Activated CD8-positive, alpha-beta memory T cell treated with anti-CD3 and anti-CD28 coated beads, Interleukin-2, amount 50 U/mL, for 48 hours (primary cell): ENCODE results near the gene PIP5K1B.
"Not testable (repeated sequence)": the region's sequence is repeated elsewhere in the genome, so short reads cannot be mapped to it uniquely, and the experiment has no call there.

ENCODE experiments used
- DNase-seq: peaks from one replicate; pipeline ENCODE4 v3.0.0-alpha.2; 2020

The PIP5K1B gene

GRCh38 chr9:68969538-68969937, 264.5 kb downstream of the PIP5K1B start:
- no peak for DNase-seq

DNA sequence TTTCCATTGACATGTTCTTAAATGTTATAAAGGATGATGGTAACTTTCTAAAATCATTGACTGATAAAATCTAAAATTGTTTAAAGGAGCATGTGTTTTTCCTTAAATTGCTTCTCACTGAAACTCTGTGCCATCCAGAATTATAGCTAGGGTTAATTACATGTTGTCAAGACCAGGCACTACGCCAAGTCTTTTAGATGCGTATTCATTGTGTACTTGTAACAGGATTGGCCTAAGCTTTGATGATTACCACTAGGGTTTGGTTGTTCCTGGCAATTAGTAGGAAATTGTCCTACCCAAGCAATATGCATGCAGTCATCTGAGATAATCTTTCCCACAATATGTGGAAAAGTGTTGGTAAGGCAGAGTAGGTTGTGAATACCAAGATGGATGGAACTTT, 265.1 kb downstream of the PIP5K1B start:
- DNase-seq = no peak

DNA sequence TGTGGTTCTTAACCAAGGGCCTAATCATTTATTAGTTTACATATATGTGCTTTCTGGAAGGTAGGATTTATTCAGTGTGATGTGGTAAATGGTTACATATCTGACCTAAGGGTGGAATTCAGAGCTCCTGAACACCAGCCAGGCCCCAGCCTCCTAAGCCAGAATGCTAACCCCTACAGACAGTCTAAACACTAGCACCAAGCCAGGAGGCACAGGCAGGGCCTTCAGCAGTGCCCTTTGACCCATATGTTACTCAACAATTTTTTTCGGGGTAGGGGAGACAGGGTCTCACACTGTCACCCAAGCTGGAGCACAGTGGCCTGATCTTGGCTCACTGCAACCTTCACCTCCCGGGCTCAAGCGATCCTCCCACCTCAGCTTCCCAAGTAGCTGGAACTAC, 268.6 kb downstream of the PIP5K1B start:
- DNase-seq = no peak

- no peak for DNase-seq
Observed at GRCh38 chr9:68974431-68974830, 269.4 kb downstream of the PIP5K1B start.

- no peak for DNase-seq
Observed at GRCh38 chr9:68974901-68975300, 269.9 kb downstream of the PIP5K1B start.

GRCh38 chr9:68975365-68976043, 270.5 kb downstream of the PIP5K1B start:
- no peak for DNase-seq

DNA sequence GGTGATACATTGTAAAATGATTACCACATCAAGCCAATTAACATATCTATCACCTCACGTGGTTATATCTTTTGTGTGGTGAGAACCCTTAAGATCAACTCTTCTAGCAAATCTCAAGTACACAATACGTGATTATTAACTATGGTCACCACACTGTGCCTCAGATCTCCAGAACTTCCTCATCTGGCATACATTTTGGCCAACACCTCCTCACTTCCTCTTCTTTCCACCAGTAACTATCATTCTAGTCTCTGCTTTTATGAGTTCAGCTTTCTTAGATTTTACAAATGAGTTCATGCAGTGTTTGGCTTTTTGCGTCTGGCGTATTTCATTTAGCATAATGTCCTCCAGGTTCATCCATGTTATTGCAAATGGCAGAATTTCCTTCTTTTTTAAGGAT, 273.0 kb downstream of the PIP5K1B start:
- DNase-seq = no peak

- DNase-seq = no peak
Observed at GRCh38 chr9:68978501-68978900, 273.5 kb downstream of the PIP5K1B start.

DNA sequence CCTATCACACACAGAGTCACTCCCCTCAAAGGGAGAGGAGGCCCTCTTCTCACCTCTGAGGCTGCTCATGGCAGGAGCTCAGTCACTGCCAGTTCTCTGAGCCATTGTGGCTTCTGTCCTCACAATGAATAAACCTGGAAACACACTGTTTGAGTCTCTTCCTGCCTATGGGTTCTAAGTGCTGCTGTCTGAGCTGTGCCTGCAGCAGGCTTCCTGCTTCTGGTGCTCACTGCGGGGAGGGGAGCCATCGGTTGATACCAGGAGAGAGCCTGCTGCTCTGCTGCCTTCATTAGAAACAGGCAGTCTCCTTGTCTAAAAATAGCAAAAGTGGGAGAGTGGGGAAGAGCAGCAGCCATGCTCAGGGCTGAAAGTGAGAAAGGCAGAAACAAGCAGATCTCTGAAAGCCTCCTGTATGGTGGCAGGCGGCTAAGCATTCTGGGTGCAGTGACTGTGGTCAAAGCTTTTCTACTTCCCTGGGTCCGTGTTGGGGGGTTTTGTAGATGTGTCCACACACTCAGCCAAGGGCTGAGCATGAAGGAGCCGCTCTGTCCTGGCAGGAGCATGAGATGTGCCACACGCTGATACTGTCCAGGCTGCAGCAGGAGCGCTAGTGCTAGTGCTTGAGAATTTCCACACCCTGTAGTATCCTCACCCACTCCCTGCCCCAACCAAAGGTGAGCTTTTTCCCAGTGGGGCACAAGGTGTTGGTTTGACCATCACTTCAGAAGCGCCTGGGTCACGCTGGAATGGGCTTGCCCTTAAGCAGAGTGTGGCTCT, 274.7 kb downstream of the PIP5K1B start:
- DNase-seq = peak; percentile 65

DNA sequence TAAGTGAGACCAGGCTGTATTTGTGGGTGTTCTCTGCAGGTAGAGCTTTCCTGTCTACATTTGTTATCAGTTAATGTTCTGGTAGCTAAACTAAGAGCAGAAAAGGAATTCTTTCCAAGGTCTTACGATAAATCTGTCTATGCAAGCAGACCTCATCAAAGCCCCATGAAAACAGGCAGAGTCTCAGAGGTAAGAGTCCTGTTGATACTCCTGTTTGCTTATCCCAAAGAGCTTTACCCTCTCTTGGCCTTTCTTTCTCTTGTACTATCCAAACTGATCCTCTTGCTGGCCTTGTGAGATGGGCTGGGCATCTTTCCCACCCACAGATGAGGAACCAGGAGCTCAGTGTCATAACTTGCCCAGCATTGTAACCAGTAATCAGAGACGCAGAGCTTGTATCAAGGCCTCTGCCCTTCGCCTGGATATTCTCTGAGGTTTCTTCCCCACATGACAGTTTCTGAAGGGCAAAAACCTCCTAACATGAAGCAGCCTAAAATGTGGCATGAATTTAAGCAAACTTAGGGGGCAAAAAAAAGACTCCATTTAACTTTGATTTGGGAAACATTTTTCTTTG, 275.4 kb downstream of the PIP5K1B start:
- DNase-seq = no peak

GRCh38 chr9:68981789-68982188, 276.7 kb downstream of the PIP5K1B start:
- DNase-seq = no peak

DNA sequence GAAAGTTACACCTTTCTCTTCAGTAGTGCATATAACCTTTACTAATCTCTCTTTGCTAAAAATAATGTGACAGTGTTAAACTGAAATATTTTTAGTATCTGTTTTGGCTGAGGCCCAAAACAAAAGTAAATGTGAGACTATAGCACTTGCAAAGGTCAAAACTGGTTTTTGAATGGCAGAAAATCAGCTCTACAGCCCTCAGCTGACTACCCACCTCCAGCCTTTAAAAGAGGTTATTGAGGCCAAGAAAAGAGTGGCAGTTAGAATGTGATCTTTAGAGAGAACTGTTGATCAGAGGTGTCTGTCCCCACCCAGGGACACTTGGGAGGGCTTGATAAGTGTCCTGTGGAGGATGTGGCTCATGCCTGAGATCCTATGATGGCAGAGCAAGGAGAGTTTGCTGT, 278.0 kb downstream of the PIP5K1B start:
- DNase-seq = no peak

DNA sequence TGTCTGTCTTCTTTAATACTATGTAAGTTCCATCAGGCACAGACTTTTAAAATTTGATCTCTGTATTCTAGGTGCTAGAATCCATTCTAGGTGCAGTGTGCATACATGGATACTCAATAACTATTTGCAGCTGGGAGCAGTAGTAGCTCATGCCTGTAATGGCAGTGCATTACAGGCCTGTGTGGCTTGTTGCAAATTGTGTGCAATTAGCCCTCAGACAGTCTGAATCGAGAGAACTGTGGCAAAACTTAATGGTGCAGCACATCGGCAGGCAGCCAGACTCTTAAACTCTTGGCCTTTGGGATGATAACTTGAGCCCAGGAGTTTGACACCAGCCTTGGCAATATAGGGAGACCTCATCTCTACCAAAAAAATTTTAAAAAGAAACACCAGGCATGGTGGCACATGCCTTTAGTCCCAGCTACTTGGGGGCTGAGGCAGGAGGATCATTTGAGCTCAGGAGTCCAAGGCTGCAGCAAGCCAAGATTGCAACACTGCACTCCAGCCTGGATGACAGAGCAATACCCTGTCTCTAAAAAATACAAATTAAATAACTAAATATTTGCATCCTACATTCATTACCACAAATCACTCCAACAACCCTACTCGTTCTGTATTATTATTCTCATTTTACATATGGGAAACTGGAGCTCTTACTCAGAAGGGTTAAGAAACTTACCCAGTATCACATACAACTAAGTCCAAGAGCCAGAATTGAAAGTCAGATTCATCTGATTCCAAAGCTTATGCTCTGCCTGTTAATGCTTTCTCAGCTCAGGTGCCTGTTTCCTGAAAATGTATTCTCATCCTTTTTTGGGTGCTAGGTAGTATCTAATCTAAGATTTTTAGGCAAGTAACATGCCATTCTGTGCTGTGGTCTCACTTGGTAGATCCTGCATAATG, 278.7 kb downstream of the PIP5K1B start:
- DNase-seq = no peak

DNA sequence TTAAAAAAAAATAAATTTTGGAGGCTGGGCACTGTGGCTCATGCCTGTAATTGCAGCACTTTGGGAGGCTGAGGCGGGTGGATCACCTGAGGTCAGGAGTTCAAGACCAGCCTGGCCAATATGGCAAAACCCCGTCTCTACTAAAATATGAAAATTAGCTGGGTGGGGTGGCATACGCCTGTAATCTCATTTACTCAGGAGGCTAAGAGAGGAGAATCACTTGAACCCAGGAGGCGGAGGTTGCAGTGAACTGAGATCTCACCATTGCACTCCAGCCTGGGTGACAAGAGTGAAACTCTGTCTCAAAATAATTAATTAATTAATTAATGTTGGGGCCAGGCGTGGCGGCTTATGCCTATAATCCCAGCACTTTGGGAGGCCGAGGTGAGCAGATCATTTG, 281.9 kb downstream of the PIP5K1B start:
- DNase-seq = not testable (repeated sequence)

GRCh38 chr9:68991457-68991856, 286.4 kb downstream of the PIP5K1B start:
- no peak for DNase-seq

GRCh38 chr9:68995776-68996175, 290.7 kb downstream of the PIP5K1B start:
- DNase-seq = no peak

DNA sequence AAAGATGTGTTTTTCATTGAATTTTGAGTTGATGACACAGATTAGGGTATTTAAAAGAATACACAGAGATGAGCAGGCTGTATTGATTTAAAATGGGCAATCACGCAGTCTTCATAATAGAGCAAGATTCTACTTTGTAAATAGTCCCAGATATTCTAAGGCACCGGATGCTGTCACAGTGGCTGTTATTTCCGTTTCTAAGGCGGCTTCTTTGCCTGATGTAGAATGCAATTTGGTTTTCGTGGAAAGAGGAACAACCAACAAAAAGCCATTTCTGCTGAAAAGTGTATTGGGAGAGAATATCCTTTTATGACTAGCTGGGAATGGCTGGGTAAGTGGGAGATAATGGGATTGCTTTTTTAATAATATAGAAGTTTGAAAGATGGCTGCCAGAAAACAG, 291.4 kb downstream of the PIP5K1B start:
- no peak for DNase-seq

DNA sequence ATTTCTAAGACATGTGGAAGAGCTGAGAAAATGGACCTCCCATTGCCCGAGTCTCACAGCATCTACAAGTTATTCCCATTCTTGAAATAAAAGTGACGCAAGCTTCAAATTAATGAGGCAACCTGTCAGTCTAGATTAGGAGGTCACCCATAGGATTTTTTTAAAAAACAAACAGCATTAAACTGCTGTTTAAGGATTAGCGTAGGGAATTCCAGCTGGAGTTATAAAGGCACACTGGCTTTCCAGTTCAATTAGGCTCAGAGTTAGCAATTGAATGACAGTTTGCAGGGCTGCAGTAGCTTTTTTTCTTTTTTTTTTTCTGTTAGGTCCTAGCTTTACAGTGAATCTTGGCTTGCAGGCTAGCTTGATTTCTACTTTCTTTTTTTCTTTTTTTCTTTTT, 292.6 kb downstream of the PIP5K1B start:
- no peak for DNase-seq

DNA sequence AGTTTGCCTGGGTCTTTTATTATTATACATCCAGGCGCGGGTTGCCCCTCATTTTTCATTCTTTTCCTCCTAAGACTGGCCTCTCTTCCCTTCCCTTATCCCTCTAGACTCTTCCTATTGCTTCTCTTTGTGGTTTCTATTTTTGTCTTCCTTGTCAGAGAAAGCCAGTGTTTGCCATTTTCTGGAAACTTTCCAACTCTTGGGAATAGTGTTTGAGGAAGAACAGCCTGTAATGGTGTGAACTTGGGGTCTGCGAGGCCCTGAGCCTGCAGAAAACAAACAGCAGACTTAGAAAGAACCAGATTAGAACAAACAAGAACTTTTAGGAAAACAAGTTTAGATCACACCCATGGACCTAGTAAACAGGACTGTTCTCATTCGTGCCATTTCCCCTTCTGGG, 293.3 kb downstream of the PIP5K1B start:
- no peak for DNase-seq

- DNase-seq = no peak
Observed at GRCh38 chr9:68998812-68999211, 293.8 kb downstream of the PIP5K1B start.

DNA sequence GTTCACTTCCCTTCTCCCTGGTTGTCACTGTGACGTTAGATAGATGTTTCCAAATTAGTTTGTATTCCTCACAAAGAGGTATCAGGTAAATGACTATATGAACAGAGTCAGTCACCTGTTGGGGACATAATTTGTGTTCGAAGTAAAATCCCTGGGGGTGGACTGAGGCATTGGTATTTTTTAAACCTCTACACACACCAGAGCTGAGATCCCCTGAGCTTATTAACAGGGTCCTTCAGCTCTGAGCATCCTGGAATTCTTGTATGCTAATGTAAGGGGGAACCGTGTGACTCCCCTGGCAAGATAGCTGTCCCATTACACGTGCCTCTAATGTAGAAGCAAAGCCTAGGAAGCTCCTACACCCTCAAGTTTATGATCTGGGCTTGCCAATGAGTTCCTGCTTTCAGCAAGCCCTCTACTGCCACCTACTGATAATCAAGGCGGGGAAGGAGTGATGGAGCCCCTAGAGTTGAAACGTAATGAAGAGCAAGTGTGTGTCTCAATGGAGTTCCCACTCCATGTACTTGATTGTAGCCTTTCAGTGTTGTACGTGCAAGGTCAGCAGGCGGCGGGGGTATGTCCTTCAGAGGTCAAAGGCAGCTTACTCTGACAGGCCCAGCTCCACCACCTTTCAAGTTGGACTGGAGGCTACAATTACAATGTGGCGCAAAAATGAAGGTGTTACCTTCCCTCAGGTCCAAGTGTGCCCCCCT, 294.5 kb downstream of the PIP5K1B start:
- peak; percentile 58 for DNase-seq

DNA sequence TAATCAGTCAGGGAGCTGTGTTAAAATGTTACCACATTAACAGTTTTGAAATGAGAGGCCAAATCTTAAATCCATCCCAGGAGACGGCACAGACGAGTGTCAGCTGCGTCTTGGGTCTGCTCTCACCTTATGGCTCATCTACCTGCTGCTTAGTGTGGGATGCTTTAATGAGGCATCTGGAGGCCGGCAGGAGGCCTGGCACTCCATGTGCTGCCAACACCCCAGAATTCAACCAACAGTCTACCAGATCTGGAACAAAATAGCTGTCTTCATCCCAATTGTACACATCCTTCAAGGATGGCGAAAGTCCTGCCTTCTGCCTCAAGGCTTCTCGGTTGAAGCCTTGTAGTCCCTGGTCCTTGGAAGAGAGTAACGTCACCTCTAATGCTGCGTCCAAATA, 296.9 kb downstream of the PIP5K1B start:
- DNase-seq = no peak

- DNase-seq = no peak
Observed at GRCh38 chr9:69003051-69003450, 298.0 kb downstream of the PIP5K1B start.
